ENCODE data around the gene SYNC.
"Not testable (repeated sequence)": the region's sequence is repeated elsewhere in the genome, so short reads cannot be mapped to it uniquely, and the experiment has no call there.

The SYNC gene

DNA sequence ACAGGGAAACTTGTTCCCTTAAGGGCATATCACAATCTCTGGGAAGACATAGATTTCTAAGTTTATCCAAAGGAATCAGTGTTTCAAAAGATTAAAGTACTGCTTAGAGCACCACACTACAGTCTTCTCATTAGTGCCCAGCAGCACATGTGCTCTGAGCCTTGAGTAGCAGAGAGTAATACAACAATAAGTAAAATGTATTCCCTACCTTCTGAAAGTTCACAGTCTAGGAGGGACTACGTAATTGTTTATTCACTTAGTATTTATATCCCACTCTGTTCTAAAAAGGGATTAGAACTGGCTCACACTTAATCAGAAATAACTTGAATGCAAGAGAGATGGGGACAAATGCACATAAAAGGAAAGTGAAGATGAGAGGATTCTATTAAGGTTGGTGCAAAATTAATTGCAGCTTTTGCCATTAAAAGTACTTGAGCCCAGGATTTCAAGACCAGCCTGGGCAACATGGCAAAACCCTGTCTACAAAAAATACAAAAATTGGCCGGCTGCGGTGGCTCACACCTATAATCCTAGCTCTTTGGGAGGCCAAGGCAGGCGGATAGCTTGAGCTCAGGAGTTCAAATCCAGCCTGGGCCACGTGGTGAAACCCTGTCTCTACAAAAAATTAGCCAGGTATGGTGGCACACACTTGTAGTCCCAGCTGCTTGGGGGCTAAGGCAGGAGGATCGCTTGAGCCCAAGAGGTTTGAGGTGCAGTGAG lies 9.0 kb downstream of the SYNC start:
- no peak for DNase-seq (ENCODE audit: low spot score)

- no peak for DNase-seq (ENCODE audit: low spot score)
Measured at GRCh38 chr1:32686387-32686786, 16.2 kb downstream of the SYNC start.

DNA sequence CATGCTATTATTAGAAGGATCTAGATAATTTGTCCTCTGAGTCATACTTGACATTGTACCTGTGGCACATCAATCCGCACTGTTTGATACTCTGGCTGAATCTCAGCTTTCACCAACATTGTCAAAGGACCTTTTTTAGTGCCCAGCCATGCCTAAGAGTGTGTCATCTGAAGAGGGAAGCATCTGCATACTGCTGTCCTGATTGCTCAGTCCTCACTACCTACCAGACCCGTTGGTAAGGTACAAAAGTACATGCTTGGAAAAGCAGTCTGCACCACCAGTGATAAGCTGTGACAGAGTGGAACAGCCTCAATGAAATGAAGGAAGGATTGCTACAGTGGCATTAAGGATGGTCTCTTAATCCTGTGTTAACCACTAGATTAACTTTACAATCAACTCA lies 17.1 kb downstream of the SYNC start:
- no peak for DNase-seq (ENCODE audit: low spot score)

DNA sequence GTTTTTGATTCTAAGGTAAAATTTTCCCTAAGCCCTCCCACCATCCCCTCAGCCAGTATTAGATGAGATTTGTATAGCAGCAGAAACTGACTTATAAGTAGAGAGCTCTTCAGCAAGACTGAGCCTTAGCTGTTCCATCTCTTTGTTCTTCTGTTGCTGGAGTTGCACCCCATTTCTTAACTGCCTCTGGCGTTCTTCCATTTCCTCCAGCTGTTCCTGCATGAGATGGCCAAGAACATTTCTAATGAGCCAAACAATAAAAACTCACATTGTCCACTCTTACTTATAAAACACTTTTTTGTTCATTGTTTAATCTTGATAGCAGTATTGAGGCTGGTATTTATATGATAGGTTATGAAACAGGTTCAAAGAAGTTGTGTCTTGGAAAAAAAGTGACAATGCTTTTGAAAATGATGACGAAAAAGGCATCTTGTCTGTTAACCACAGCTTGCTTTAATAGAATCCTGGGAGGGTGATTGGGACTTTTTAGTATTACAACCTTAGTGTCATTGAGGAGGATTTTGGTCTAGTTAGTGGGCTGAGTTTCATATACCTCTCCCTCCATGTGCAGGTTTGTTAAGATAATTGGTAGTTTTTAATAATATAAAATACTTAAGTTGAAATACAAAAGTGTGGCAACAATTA lies 18.3 kb downstream of the SYNC start:
- no peak for DNase-seq (ENCODE audit: low spot score)

- DNase-seq (ENCODE audit: low spot score), result no peak
Measured at GRCh38 chr1:32683397-32683796, 19.2 kb downstream of the SYNC start.

DNA sequence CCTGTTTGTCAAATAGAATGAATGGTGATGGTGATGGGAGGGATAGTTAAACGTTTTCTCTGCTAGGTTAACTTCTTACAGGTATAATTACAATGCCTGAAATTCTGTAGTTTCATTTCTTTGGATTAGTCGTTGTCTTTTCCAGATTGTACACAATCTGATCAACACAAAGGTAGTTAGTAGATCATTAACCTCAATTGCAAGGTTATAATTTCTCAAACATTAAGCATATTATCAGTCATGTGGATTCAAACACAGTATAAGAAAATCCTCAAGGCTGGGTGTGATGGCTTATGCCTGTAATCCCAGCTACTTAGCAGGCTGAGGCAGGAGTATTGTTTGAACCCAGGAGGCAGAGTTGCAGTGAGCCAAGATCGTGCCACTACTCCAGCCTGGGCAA lies 20.6 kb downstream of the SYNC start:
- no peak for DNase-seq (ENCODE audit: low spot score)

- no peak for DNase-seq (ENCODE audit: low spot score)
Measured at GRCh38 chr1:32681509-32681908, 21.1 kb downstream of the SYNC start.

- no peak for DNase-seq (ENCODE audit: low spot score)
Measured at GRCh38 chr1:32680642-32681041, 21.9 kb downstream of the SYNC start.

DNA sequence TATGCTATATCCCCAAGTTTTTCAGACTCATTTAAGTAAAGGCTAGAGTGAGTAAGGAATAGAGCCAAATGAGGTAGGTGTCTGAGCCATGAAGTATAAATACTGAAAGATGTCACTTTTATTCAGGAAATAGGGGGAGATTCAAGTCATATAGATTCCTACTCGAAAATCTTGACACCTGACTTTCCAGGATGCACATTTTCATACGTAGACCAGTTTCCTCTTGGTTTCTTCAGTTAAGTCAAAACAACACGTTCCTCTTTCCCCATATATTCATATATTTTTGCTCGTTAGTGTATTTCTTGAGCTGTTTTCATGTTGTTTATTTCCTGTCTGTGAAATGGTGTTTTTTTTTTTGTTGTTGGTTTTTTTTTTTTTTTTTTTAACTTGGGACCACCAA lies 22.6 kb downstream of the SYNC start:
- not testable (repeated sequence) for DNase-seq (ENCODE audit: low spot score)

DNA sequence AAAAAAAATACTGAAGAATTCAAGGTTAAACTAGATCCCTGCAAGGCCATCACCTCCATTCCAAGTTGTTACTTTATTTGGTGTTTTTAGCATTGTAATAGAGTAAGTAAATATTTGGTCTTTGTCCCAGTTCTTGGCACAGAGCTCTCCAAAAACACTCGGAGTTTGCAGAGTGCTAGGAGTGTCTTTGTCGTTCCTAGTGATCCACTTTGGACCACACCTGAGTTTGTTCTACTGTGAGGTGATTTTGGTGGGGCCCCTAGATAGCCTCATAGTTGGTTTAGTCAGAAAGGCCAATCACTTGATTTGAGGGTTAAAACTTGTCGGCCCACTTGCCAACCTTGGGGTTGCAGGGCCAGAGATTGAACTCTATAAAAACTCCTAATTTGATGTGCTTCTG lies 25.6 kb downstream of the SYNC start:
- no peak for DNase-seq (ENCODE audit: low spot score)

DNA sequence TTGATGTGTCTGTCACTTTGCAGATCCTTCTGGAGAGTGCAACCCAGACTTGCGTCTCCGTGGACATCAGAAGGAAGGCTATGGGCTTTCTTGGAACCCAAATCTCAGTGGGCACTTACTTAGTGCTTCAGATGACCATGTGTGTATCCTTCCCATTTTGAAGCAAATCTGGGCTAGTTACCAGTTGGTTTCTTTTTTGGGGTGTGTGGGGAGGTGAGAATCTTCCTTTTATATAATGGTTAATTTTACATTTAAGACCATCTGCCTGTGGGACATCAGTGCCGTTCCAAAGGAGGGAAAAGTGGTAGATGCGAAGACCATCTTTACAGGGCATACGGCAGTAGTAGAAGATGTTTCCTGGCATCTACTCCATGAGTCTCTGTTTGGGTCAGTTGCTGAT lies 33.9 kb downstream of the SYNC start:
- not testable (repeated sequence) for DNase-seq (ENCODE audit: low spot score)

- DNase-seq (ENCODE audit: low spot score), result no peak
Measured at GRCh38 chr1:32666901-32667566, 35.5 kb downstream of the SYNC start.

GRCh38 chr1:32665915-32666314 lies 36.7 kb downstream of the SYNC start:
- no peak for DNase-seq (ENCODE audit: low spot score)

GRCh38 chr1:32659581-32659980 lies 43.0 kb downstream of the SYNC start:
- DNase-seq (ENCODE audit: low spot score), result no peak

- peak; percentile 42 for DNase-seq (ENCODE audit: low spot score)
Measured at GRCh38 chr1:32652244-32652962, 50.2 kb downstream of the SYNC start.

- peak; percentile 46 for DNase-seq (ENCODE audit: low spot score)
Measured at GRCh38 chr1:32651461-32652073, 51.0 kb downstream of the SYNC start.

DNA sequence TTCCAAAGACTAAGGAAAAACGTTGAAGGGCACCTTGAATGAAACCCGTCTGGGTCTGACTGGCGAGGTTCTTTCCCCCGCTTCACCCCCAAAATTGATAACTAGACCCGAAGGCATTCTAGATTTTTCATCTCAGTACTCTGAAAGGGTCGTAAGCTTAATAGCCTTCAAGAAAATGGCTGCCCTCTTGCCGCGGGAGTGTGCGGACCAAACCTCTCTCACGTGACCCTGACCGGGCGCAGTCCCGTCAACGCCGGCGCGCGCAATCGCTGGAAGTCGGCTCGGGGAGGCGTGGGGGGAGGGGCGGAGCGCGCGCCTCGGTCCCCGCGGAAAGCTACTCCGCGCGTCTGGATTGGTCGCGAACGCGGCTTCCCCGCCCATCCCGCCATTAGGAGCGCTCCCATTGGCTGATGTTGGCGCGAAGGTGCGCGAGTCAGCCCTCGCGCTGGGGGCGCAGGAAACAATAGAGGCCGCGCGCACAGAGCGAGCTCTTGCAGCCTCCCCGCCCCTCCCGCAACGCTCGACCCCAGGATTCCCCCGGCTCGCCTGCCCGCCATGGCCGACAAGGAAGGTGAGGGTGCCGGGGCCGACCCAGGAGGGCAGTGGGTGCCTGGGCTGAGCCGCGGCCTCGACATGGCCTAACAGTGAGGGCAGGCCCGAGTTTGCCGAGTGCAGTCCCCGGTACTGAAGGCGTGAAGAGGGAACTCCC lies 51.7 kb downstream of the SYNC start, which contains the start of gene RBBP4:
RBBP4 (plus strand) TSS at position 457 of the 709 bp plus-strand sequence; CDS start at position 556, 99 bp downstream.
- DNase-seq (ENCODE audit: low spot score), result peak; percentile 96

- peak; percentile 97 for DNase-seq (ENCODE audit: low spot score)
Measured at GRCh38 chr1:32650248-32650751, 52.3 kb downstream of the SYNC start, which contains the start of gene ZBTB8OS. Gene ZBTB8OS, minus strand, starts transcription at chr1:32650550. Its CDS starts 21 bp downstream, at chr1:32650529.

GRCh38 chr1:32647308-32648134 lies 55.0 kb downstream of the SYNC start:
- DNase-seq (ENCODE audit: low spot score), result no peak

DNA sequence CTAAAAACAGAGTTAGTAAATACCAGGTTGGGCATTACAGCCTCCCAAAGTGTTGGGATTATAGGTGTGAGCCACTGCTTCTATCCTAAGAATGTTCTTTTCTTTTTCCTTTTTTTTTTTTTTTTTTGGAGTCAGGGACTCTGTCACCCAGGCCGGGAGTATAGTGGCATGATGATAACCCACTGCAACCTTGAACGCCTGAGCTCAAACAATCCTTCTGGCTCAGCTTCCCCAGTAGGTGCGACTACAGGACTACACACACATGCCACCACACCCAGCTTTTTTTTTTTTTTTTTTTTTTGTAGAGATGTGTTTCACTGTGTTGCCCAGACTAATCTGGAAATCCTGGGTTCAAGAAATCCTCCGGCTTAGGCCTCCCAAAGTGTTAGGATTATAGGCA lies 58.1 kb downstream of the SYNC start:
- DNase-seq (ENCODE audit: low spot score), result no peak

Measured in RKO (cell line).